Small intestine (tissue), 16 donors: ENCODE data around the gene LPCAT3. TPM values are rescaled to one million over a fixed set of nuclear protein-coding genes. Genes with fewer than 3 reads are reported as not detected.

Experiments used
- DNase-seq, 2 donors: peaks; one replicate each; pipeline versions ENCODE4 v3.0.0 to v3.0.0-alpha.2; 2013
- FAIRE-seq: peaks from 2 replicates; lab custom pipeline; 2012; peaks lifted over from hg19 to GRCh38; lab: Jason Lieb, UNC
- H3K27ac ChIP-seq, 3 donors: one replicate each; pipeline ENCODE4 v1.5.1; 2013; ENCODE audit warnings: low read length in 2 of 3, mild to moderate bottlenecking in 2 of 3, control low read depth in 1 of 3, inconsistent platforms in 1 of 3, low read depth in 1 of 3, moderate library complexity in 1 of 3
- H3K27me3 ChIP-seq, 3 donors: one replicate each; pipeline ENCODE4 v1.6.1; 2013; ENCODE audit warnings: low read length in 3 of 3, inconsistent platforms in 1 of 3; ENCODE audit not compliant: control insufficient read depth in 3 of 3, insufficient read depth in 3 of 3
- H3K36me3 ChIP-seq, 3 donors: one replicate each; pipeline ENCODE4 v1.6.1; 2013; ENCODE audit warnings: low read length in 3 of 3, inconsistent platforms in 1 of 3, low read depth in 1 of 3, mild to moderate bottlenecking in 1 of 3, moderate library complexity in 1 of 3; ENCODE audit not compliant: control insufficient read depth in 3 of 3, insufficient read depth in 2 of 3
- H3K4me1 ChIP-seq, 3 donors: one replicate each; pipeline ENCODE4 v1.6.1; 2013; ENCODE audit warnings: low read length in 2 of 3, inconsistent platforms in 1 of 3, low read depth in 1 of 3, mild to moderate bottlenecking in 1 of 3, moderate library complexity in 1 of 3; ENCODE audit not compliant: control insufficient read depth in 3 of 3, insufficient read depth in 2 of 3
- H3K4me3 ChIP-seq, 3 donors: one replicate each; pipeline ENCODE4 v1.5.1; 2013; ENCODE audit warnings: low read length in 3 of 3, control low read depth in 1 of 3, inconsistent platforms in 1 of 3, low read depth in 1 of 3, mild to moderate bottlenecking in 1 of 3, moderate library complexity in 1 of 3
- H3K9me3 ChIP-seq, 2 donors: one replicate each; pipeline ENCODE4 v1.6.1; 2013; ENCODE audit warnings: low read depth in 1 of 2, low read length in 1 of 2; ENCODE audit not compliant: control insufficient read depth in 2 of 2, insufficient read depth in 1 of 2
- WGBS, 3 donors: extraction: QIAGEN DNeasy Blood & Tissue Kit; methylation state at CpG; one replicate each; pipeline ENCODE4 v1.1.7; 2013; 5-methylcytosine and 5-hydroxymethylcytosine counted together
- long read RNA-seq, 10 donors: transcript quantifications; one replicate each; lab custom pipeline, GENCODE V29; 2026
- polyA plus RNA-seq, 4 donors: library from polyadenylated mRNA; stranded (reverse) in 3 of 4; unstranded in 1 of 4; fragments of 200-250 nt in 3 of 4; fragments of 120-200 nt in 1 of 4; gene quantifications; one replicate each; pipeline versions ENCODE4 v1.2.1 to v1.2.3, GENCODE V29; 2013
- donor health status: healthy with polysubstance abuse.
- donor health status: control.
- donor health status: control.
- donor health status: Bipolar disorder and iron deficiency.
- donor health status: healthy.

The LPCAT3 gene, protein sequence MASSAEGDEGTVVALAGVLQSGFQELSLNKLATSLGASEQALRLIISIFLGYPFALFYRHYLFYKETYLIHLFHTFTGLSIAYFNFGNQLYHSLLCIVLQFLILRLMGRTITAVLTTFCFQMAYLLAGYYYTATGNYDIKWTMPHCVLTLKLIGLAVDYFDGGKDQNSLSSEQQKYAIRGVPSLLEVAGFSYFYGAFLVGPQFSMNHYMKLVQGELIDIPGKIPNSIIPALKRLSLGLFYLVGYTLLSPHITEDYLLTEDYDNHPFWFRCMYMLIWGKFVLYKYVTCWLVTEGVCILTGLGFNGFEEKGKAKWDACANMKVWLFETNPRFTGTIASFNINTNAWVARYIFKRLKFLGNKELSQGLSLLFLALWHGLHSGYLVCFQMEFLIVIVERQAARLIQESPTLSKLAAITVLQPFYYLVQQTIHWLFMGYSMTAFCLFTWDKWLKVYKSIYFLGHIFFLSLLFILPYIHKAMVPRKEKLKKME
- polyA plus RNA-seq, result 10 to 100 TPM; 67.8 to 95.9 (median 77.3) TPM
- long read RNA-seq, donor 1, transcript LPCAT3-201 (13 exons, 2,268 nt), result major isoform, 32 of 51 reads
- long read RNA-seq, donor 1, partial matches to known transcripts, result 12 of 51 reads
- long read RNA-seq, donor 1, other reads (novel, unspliced or antisense), result 7 of 51 reads
- long read RNA-seq, donor 2, transcript LPCAT3-201 (13 exons, 2,268 nt), result major isoform, 10 of 13 reads
- long read RNA-seq, donor 2, partial matches to known transcripts, result 0 of 13 reads
- long read RNA-seq, donor 2, other reads (novel, unspliced or antisense), result 0 of 13 reads
- long read RNA-seq, donor 3, partial matches to known transcripts, result 11 of 14 reads
- long read RNA-seq, donor 3, other reads (novel, unspliced or antisense), result 0 of 14 reads
- long read RNA-seq, donor 4, result 0 reads
- long read RNA-seq, donor 5, result 0 reads
- long read RNA-seq, donor 6, transcript LPCAT3-201 (13 exons, 2,268 nt), result major isoform, 18 of 23 reads
- long read RNA-seq, donor 6, partial matches to known transcripts, result 5 of 23 reads
- long read RNA-seq, donor 6, other reads (novel, unspliced or antisense), result 0 of 23 reads
- long read RNA-seq, donor 7, result 0 reads
- long read RNA-seq, donor 8, partial matches to known transcripts, result 0 of 1 reads
- long read RNA-seq, donor 8, other reads (novel, unspliced or antisense), result 0 of 1 reads
- long read RNA-seq, donor 9, partial matches to known transcripts, result 0 of 1 reads
- long read RNA-seq, donor 9, other reads (novel, unspliced or antisense), result 0 of 1 reads
- long read RNA-seq, donor 10, transcript LPCAT3-201 (13 exons, 2,268 nt), result major isoform, 11 of 23 reads
- long read RNA-seq, donor 10, partial matches to known transcripts, result 12 of 23 reads
- long read RNA-seq, donor 10, other reads (novel, unspliced or antisense), result 0 of 23 reads

DNA sequence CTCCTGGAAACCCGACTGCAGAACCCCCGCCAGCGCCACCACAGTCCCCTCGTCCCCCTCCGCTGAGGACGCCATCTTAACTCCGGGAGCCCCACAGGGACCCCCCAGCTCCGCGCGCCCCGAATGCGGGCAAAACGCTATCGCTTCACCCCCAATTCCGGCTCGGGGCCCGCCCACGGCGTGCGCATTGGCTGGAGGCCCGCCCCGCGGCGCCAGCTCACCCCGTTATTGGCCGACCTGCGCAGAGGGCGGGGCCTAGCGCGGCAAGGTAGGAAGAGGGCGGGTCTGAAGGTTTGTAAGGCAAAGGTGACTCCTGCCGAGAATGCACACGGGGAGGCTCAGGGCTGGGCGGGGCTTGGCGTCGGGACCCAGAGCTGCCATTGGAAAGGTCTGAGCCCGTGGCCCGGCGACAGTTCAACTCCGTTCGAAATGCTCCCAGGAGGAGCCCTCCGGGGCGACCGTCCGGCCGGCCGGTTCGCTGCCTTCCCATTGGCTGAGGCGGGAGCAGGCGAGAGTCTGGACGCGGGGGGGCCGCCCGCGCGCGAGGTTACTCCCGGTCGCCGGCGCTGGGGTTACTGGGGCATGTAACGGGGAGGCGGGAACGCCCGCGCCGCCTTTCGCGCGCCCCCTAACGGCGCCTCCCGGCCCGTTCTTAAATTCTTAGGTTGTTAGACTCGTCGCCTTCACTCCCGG is at the start of gene LPCAT3:
LPCAT3 (minus strand) TSS at position 127 of the 693 bp plus-strand sequence; CDS start at position 75, 52 bp downstream.
- WGBS, 3 donors, result 0 to 1% (median 0%) methylated on average over 64 to 77 of the region's 77 CpGs
- Histone ChIP-seq H3K9me3 (no peaks in the 10 kb centered on the region), H3K4me1 (peaks cover 2 to 22% (median 4%) of the 10 kb centered on the region in 3 donors), H3K27ac (peak within 1 kb of the TSS; percentile 74 to 97 (median 96)), H3K4me3 (peak within 1 kb of the TSS; percentile 55 to 95 (median 69)), H3K36me3 (peaks cover 0 to 2% (median under 1%) of the 10 kb centered on the region in 3 donors), H3K27me3 (no peaks in the 10 kb centered on the region)
- peak; percentile 99 for DNase-seq
- no peak for FAIRE-seq

DNA sequence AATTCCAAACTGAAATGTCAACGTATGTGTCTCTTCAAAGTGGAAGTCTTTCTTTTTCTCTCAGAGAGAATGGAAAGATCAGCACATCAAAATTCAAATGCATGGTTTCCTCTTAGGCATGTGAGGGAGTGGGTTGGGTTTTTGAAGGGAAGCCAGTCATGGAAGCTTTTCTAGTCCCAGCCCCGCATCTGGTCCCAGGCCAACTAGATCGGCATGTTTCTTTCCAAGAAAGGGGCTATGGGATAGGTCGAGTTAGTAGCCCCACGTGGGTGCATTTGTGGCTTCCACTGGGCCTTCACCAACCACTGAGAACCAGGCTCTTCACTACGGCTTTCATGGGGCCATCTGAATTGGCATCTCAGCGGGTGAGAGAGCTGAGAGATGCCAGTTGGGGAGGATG is 48.8 kb upstream of the LPCAT3 start:
- WGBS, 3 donors, result 77 to 84% (median 79%) methylated on average over 7 of the region's 7 CpGs
- FAIRE-seq, result no peak
- DNase-seq, result no peak
- no peak overlapping the region for H3K4me3 ChIP-seq
- H3K27me3 ChIP-seq, result no peaks in the 10 kb centered on the region
- H3K36me3 ChIP-seq, result peaks cover 0 to 4% (median 0%) of the 10 kb centered on the region in 3 donors
- no peaks in the 10 kb centered on the region for H3K9me3 ChIP-seq
- no peak overlapping the region for H3K27ac ChIP-seq
- peaks cover 0 to 14% (median 0%) of the 10 kb centered on the region in 3 donors for H3K4me1 ChIP-seq

DNA sequence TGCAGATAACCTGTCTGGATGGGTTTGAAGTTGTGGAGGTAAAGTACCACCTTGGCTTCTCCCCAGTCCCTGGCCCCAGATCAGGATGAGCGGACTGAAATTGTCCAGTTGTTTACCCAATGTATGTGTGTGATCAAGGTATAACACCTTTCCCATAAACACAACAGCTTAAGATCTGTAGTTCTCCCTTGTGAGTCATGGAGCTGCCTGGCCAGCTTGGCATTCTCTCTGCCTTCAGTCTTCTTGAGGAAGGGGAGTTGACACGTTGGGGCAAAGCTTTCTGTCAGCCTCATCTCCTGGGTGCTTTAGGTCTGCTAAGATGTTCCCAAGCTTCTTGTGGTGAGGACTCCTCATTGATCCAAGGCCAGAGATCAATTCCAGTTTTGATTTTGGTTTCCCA is 48.3 kb upstream of the LPCAT3 start:
- DNase-seq, result no peak
- H3K9me3 ChIP-seq, result no peaks in the 10 kb centered on the region
- H3K27ac ChIP-seq, result no peak overlapping the region
- FAIRE-seq, result no peak
- peaks cover 0 to 15% (median 0%) of the 10 kb centered on the region in 3 donors for H3K4me1 ChIP-seq
- WGBS, 3 donors, result 78 to 86% (median 84%) methylated on average over 2 of the region's 2 CpGs
- no peak overlapping the region for H3K4me3 ChIP-seq
- H3K27me3 ChIP-seq, result no peaks in the 10 kb centered on the region
- peaks cover 0 to 4% (median 0%) of the 10 kb centered on the region in 3 donors for H3K36me3 ChIP-seq

DNA sequence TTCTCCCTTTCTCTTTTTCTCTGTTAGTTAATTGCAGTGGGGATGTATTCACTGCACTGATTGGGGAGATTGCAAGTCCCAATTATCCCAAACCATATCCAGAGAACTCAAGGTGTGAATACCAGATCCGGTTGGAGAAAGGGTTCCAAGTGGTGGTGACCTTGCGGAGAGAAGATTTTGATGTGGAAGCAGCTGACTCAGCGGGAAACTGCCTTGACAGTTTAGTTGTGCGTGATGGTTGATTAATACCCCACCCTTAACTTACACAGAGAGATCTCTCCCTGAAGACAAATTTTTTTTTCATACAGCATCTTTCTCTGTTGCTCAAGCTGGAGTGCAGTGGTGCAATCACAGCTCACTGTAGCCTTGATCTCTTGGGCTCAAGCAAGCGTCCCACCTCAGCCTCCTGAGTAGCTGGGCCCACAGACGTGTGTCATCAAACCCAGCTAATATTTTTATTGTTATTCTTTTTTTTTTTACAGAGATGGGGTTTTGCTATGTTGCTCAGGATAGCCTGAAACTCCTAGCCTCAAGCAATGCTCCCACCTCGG is 46.9 kb upstream of the LPCAT3 start:
- peaks cover 0 to 4% (median 0%) of the 10 kb centered on the region in 3 donors for H3K36me3 ChIP-seq
- no peaks in the 10 kb centered on the region for H3K9me3 ChIP-seq
- peaks cover 0 to 18% (median 0%) of the 10 kb centered on the region in 3 donors for H3K4me1 ChIP-seq
- no peak overlapping the region for H3K4me3 ChIP-seq
- no peak overlapping the region for H3K27ac ChIP-seq
- DNase-seq, result no peak
- no peaks in the 10 kb centered on the region for H3K27me3 ChIP-seq
- WGBS, 3 donors, result 87 to 91% (median 88%) methylated on average over 7 of the region's 7 CpGs
- no peak for FAIRE-seq

DNA sequence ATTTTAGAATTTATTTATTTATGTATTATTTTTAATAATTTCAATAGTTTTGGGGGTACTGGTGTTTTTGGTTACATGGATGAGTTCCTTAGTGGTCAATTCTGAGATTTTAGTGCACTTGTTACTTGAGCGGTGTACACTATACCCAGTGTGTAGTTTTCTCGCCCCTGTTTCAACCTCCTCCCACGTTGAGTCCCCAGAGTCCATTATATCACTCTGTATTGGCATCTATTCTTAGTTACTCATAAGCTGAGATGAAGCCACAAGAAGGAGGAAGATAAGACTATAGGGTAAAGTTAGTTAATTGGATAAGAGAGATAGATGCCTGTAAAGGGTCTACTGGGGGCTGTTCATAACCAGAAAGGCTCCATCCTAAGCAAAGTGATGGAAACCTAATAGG is 46.2 kb upstream of the LPCAT3 start:
- Histone ChIP-seq H3K4me1 (peaks cover 0 to 18% (median 2%) of the 10 kb centered on the region in 3 donors), H3K9me3 (no peaks in the 10 kb centered on the region), H3K4me3 (no peak overlapping the region), H3K27me3 (no peaks in the 10 kb centered on the region), H3K27ac (no peak overlapping the region), H3K36me3 (peaks cover 0 to 4% (median 0%) of the 10 kb centered on the region in 3 donors)
- WGBS, 3 donors, result 71 to 76% (median 71%) methylated on average over 3 of the region's 3 CpGs
- FAIRE-seq (no peak), DNase-seq (no peak)

DNA sequence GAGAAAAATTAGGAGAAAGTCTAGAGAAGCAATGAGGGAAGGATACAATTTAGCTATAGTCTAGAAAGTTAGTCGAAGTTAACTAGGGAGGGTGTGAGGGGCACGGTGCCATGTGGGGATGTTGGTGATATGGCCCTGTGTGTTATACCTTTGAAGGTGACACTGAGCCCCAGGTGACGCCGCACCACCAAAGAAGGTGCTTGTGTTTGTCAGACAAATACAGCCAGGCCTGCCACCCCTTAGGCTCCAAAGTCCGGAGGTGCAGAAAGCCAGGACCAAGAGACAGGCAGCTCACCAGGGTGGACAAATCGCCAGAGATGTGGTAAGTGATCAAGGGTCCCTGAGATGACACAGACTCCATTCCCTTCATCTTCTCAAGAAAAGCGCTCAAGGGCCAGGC is 43.3 kb upstream of the LPCAT3 start:
- H3K4me3 ChIP-seq, result no peak overlapping the region
- no peak overlapping the region for H3K27ac ChIP-seq
- no peaks in the 10 kb centered on the region for H3K36me3 ChIP-seq
- peaks cover 0 to 4% (median 4%) of the 10 kb centered on the region in 3 donors for H3K4me1 ChIP-seq
- H3K27me3 ChIP-seq, result peaks cover 0 to 3% (median 0%) of the 10 kb centered on the region in 3 donors
- no peak for DNase-seq
- no peaks in the 10 kb centered on the region for H3K9me3 ChIP-seq
- 46 to 77% (median 58%) methylated on average over 7 of the region's 7 CpGs for WGBS, 3 donors
- FAIRE-seq, result no peak

DNA sequence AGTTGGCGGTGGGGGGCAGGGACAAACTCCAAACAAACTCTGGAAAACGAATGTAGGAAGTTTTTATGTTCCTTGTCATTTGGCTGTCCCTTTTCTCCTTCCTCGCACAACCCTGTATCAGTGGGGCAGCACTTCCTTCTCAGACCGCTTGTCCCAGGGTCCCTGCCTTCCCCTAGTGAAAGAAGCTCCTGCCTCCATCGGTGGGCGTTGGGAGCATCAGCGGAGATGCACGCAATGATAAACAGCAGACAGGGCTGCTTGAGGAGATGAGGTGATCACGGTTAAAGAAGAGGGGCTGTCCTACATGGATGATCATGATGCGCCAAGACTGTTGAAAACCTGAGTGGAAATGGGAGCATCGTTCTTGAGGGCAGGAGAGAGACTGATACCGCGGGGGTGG is 42.9 kb upstream of the LPCAT3 start:
- Histone ChIP-seq H3K9me3 (no peaks in the 10 kb centered on the region), H3K27ac (peak overlapping the region in 2 of 3 donors; percentile 53 to 70), H3K36me3 (no peaks in the 10 kb centered on the region), H3K4me3 (peak overlapping the region in 1 of 3 donors; percentile 25), H3K4me1 (peaks cover 0 to 4% (median 4%) of the 10 kb centered on the region in 3 donors), H3K27me3 (peaks cover 0 to 3% (median 0%) of the 10 kb centered on the region in 3 donors)
- no peak for DNase-seq
- WGBS, 3 donors, result 65 to 86% (median 80%) methylated on average over 13 of the region's 13 CpGs
- no peak for FAIRE-seq
